Fibroblast of pulmonary artery (primary cell): ENCODE measurements around the gene TRAPPC14.
A peak's percentile ranks its signal among the peaks of the same experiment; 100 is the strongest.

Experiments
- DNase-seq: peaks from one replicate; pipeline ENCODE4 v3.0.0-alpha.2; 2010; ENCODE audit warnings: low read depth
- H3K4me3 ChIP-seq: replicated peaks from 2 replicates; pipeline ENCODE4 v1.5.1; 2011; ENCODE audit warnings: low read depth, mild to moderate bottlenecking, control low read depth, low read length, moderate library complexity
- CTCF ChIP-seq: IDR thresholded peaks from 2 replicates; pipeline ENCODE4 v1.5.1; 2011; ENCODE audit warnings: mild to moderate bottlenecking, control low read depth, low read length, inconsistent platforms; ENCODE audit errors: missing control alignments

The TRAPPC14 gene

GRCh38 chr7:100170101-100170897, 11.8 kb upstream of the TRAPPC14 start:
- no peak for DNase-seq
- no peak overlapping the region for H3K4me3 ChIP-seq
- TF ChIP-seq CTCF: no peak

GRCh38 chr7:100169147-100169850, 10.8 kb upstream of the TRAPPC14 start:
- DNase-seq: no peak
- no peak overlapping the region for H3K4me3 ChIP-seq
- no peak for TF ChIP-seq CTCF

- TF ChIP-seq CTCF: no peak
- DNase-seq: no peak
Observed at GRCh38 chr7:100167912-100168323, 9.4 kb upstream of the TRAPPC14 start.

GRCh38 chr7:100166970-100167911, 8.7 kb upstream of the TRAPPC14 start:
- no peak for TF ChIP-seq CTCF
- peak overlapping the region; percentile 48 for H3K4me3 ChIP-seq
- DNase-seq: no peak

More at GRCh38 chr7:100167912-100168323, 9.4 kb upstream of the TRAPPC14 start:
- H3K4me3 ChIP-seq: peak overlapping the region; percentile 48

GRCh38 chr7:100166317-100166940, 7.9 kb upstream of the TRAPPC14 start:
- TF ChIP-seq CTCF: no peak
- no peak for DNase-seq
- no peak overlapping the region for H3K4me3 ChIP-seq

- DNase-seq: no peak
- no peak for TF ChIP-seq CTCF
- no peak overlapping the region for H3K4me3 ChIP-seq
Observed at GRCh38 chr7:100163871-100164270, 5.3 kb upstream of the TRAPPC14 start.
